GM10266 (cell line): Measurements from ENCODE around the gene MSMP.

Source experiments
- DNase-seq: peaks from one replicate; pipeline ENCODE4 v3.0.0; 2012; ENCODE audit errors: extremely low spot score
- TF ChIP-seq, protein P1 (sequence below): IDR thresholded peaks from 2 replicates; pipeline ENCODE4 v1.5.1; 2012; ENCODE audit warnings: mild to moderate bottlenecking, low read depth; ENCODE audit not compliant: control insufficient read depth, insufficient read depth; ENCODE audit errors: missing control alignments

MSMP gene

DNA sequence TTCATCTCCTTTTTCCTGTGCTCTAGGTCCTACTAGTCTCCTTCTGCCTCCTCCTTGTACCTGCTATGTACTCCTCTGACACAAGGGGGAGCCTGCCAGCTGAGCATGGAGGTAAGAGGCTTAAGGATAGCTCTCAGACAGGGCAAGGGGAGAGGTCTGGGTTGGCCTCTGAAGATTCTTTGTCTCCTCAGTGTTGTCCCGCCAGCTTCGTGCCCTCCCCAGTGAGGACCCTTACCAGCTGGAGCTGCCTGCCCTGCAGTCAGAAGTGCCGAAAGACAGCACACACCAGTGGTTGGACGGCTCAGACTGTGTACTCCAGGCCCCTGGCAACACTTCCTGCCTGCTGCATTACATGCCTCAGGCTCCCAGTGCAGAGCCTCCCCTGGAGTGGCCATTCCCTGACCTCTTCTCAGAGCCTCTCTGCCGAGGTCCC, 17.9 kb downstream of the MSMP start:
- DNase-seq = peak; percentile 71

DNA sequence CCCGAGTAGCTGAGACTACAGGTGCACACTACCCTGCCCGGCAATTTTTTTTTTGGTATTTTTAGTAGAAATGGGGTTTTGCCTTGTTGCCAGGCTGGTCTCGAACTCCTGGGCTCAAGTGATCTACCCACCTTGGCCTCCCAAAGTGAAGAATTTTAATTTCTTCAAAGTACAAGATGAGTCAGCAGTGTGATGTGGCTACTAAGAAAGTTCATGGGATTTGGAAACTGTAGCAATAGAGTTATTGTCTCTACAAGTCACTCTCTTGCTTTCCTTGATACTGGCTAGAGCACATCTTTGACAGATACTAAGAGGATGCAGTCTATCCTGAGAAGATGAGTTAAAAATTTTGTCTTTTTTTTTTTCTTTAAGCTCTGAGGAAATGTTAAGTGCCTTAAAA, 20.0 kb downstream of the MSMP start:
- TF ChIP-seq, protein P1, sequence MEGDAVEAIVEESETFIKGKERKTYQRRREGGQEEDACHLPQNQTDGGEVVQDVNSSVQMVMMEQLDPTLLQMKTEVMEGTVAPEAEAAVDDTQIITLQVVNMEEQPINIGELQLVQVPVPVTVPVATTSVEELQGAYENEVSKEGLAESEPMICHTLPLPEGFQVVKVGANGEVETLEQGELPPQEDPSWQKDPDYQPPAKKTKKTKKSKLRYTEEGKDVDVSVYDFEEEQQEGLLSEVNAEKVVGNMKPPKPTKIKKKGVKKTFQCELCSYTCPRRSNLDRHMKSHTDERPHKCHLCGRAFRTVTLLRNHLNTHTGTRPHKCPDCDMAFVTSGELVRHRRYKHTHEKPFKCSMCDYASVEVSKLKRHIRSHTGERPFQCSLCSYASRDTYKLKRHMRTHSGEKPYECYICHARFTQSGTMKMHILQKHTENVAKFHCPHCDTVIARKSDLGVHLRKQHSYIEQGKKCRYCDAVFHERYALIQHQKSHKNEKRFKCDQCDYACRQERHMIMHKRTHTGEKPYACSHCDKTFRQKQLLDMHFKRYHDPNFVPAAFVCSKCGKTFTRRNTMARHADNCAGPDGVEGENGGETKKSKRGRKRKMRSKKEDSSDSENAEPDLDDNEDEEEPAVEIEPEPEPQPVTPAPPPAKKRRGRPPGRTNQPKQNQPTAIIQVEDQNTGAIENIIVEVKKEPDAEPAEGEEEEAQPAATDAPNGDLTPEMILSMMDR = no peak
- no peak for DNase-seq

More for the DNA sequence above, 17.9 kb downstream of the MSMP start:
- TF ChIP-seq, protein P1 = peak; percentile 94

GRCh38 chr9:35732800-35733541, 21.1 kb downstream of the MSMP start:
- TF ChIP-seq, protein P1 = no peak
- DNase-seq = peak; percentile 58

- peak; percentile 97 for DNase-seq
- TF ChIP-seq, protein P1 = peak; percentile 50
Observed at GRCh38 chr9:35732185-35732799, 21.8 kb downstream of the MSMP start, which contains the start of the genes CREB3 and TLN1. TSS of gene CREB3 (plus strand) at chr9:35732666. CDS start at chr9:35732773, 107 bp downstream. TSS of gene TLN1 (minus strand) at chr9:35732195. CDS start at chr9:35725694, 6,501 bp downstream.

- no peak for DNase-seq
- TF ChIP-seq, protein P1 = no peak
Observed at GRCh38 chr9:35731415-35732184, 22.5 kb downstream of the MSMP start.

DNA sequence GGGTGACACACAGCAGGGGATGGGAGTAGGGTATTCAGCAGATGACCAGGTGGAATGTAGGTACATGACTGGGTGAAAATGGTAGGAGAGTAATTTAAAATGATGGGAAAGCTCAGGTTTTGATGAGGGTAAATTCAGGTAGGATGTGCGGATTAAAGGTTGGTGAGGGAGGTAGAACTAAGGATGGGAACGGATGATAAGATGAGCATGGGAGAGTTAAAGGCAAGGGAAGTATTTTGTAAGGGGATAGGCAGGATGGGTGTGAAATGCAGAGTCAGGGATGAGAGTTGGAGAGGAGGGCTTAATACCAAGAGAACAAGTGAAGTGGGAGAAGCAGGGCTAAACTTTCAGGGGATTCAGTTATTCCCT, 23.6 kb downstream of the MSMP start:
- no peak for DNase-seq
- TF ChIP-seq, protein P1 = no peak
